ENCODE measurements around the gene PCDHGA2.

The PCDHGA2 gene

GRCh38 chr5:141383345-141383744 is 44.8 kb downstream of the PCDHGA2 start:
- DNase-seq: no peak

- no peak for DNase-seq
Observed at GRCh38 chr5:141384471-141385267, 46.1 kb downstream of the PCDHGA2 start.

- peak; percentile 22 for DNase-seq
Observed at GRCh38 chr5:141387557-141388311, 49.2 kb downstream of the PCDHGA2 start, which contains the start of gene PCDHGB4. PCDHGB4 (plus strand) TSS chr5:141387698; CDS start chr5:141387885, 187 bp downstream.

- DNase-seq: no peak
Observed at GRCh38 chr5:141388661-141389060, 50.1 kb downstream of the PCDHGA2 start.

- no peak for DNase-seq
Observed at GRCh38 chr5:141389153-141390042, 50.8 kb downstream of the PCDHGA2 start.

- no peak for DNase-seq
Observed at GRCh38 chr5:141392429-141393198, 54.1 kb downstream of the PCDHGA2 start, which contains the start of gene PCDHGA8. PCDHGA8 (plus strand) TSS chr5:141392633; CDS start chr5:141392814, 181 bp downstream.
